Endothelial cell of umbilical vein (primary cell): ENCODE data around the gene MATK. TPM values are rescaled to one million over a fixed set of nuclear protein-coding genes. Genes with fewer than 3 reads are reported as not detected.

Experiments
- BruUV-seq: library from RNA; stranded (reverse); fragments of 400-500 nt; replicated peaks from 2 replicates; lab custom pipeline; 2021; lab: Mats Ljungman, UMichigan
- CTCF ChIA-PET: fragments of 300-600, 350-600 bp; sonication (Branson Sonifier 250); formaldehyde crosslinking; loops from one replicate; lab custom pipeline; 2021; ENCODE audit warnings: antibody characterized with exemption, inconsistent platforms; lab: Charles Lee
- POLR2A ChIA-PET: fragments of 300-600, 350-600 bp; sonication (Branson Sonifier 250); formaldehyde crosslinking; loops from one replicate; lab custom pipeline; 2021; ENCODE audit warnings: antibody characterized with exemption, inconsistent platforms; lab: Charles Lee
- DNase-seq: peaks from one replicate; pipeline ENCODE4 v3.0.0-alpha.2; 2011; ENCODE audit warnings: low read depth, low spot score
- FAIRE-seq: peaks from 2 replicates; lab custom pipeline; 2011; peaks lifted over from hg19 to GRCh38; lab: Jason Lieb, UNC
- H2AFZ ChIP-seq: 2 replicates; pipeline ENCODE4 v1.6.0; 2012; ENCODE audit warnings: low read depth, low read length, control low read depth, inconsistent platforms
- H3K27ac ChIP-seq: 2 replicates; pipeline ENCODE4 v1.5.1; 2011; ENCODE audit warnings: low read depth, mild to moderate bottlenecking, control low read depth, low read length, moderate library complexity; ENCODE audit not compliant: insufficient read depth
- H3K27me3 ChIP-seq, 2 experiments: 2 replicates each; pipeline versions ENCODE4 v1.6.0 to v1.6.1; 2011; ENCODE audit warnings: low read length in 2 of 2, mixed read lengths in 1 of 2; ENCODE audit not compliant: control insufficient read depth in 2 of 2, insufficient read depth in 2 of 2
- H3K36me3 ChIP-seq, 2 experiments: 2 replicates in 1 of 2; 3 replicates in 1 of 2; pipeline ENCODE4 v1.5.1; 2011; ENCODE audit warnings: low read length in 2 of 2, mild to moderate bottlenecking in 1 of 2, moderate library complexity in 1 of 2; ENCODE audit not compliant: control insufficient read depth in 2 of 2, insufficient read depth in 2 of 2; ENCODE audit errors: extremely low read depth in 1 of 2
- H3K4me1 ChIP-seq: 3 replicates; pipeline ENCODE4 v1.5.1; 2011; ENCODE audit warnings: mild to moderate bottlenecking, low read length; ENCODE audit not compliant: control insufficient read depth, insufficient read depth; ENCODE audit errors: extremely low read depth
- H3K4me2 ChIP-seq: 2 replicates; pipeline ENCODE4 v1.6.1; 2011; ENCODE audit warnings: low read length, control low read depth, mixed read lengths; ENCODE audit not compliant: insufficient read depth
- H3K4me3 ChIP-seq, 3 experiments: fragments of 200-600 bp in 1 of 3; sonication (generic), shearing (Covaris generic) in 1 of 3; replicated peaks in 1 of 3; 2 replicates each; pipeline ENCODE4 v1.5.1; 2011 to 2016; ENCODE audit warnings: control low read depth in 3 of 3, low read length in 3 of 3, mild to moderate bottlenecking in 2 of 3, inconsistent platforms in 1 of 3, low read depth in 1 of 3, moderate library complexity in 1 of 3; ENCODE audit not compliant: insufficient read depth in 1 of 3
- H3K79me2 ChIP-seq: 2 replicates; pipeline ENCODE4 v1.6.0; 2012; ENCODE audit warnings: low read length, inconsistent platforms; ENCODE audit not compliant: control insufficient read depth, insufficient read depth
- H3K9ac ChIP-seq: replicated peaks from 2 replicates; pipeline ENCODE3; 2011; ENCODE audit warnings: low read length, control low read depth; ENCODE audit not compliant: insufficient read depth; ENCODE audit errors: extremely low read depth
- H3K9me1 ChIP-seq: replicated peaks from 3 replicates; pipeline ENCODE4 v1.6.0; 2011; ENCODE audit warnings: mild to moderate bottlenecking, low read length; ENCODE audit not compliant: control insufficient read depth, insufficient read depth; ENCODE audit errors: extremely low read depth
- H3K9me3 ChIP-seq: replicated peaks from 2 replicates; pipeline ENCODE4 v1.5.1; 2012; ENCODE audit warnings: low read length, inconsistent platforms; ENCODE audit not compliant: control insufficient read depth, insufficient read depth
- H4K20me1 ChIP-seq: replicated peaks from 2 replicates; pipeline ENCODE3; 2011; ENCODE audit warnings: mild to moderate bottlenecking, low read length; ENCODE audit not compliant: control insufficient read depth, insufficient read depth; ENCODE audit errors: extremely low read depth
- EZH2 ChIP-seq: IDR thresholded peaks from 2 replicates; pipeline ENCODE4 v1.6.1; 2012; ENCODE audit warnings: borderline replicate concordance, low read depth, mild to moderate bottlenecking, moderate library complexity, low read length, inconsistent platforms; ENCODE audit not compliant: severe bottlenecking
- FOS ChIP-seq: IDR thresholded peaks from 2 replicates; pipeline ENCODE4 v1.6.1; 2011; ENCODE audit warnings: mild to moderate bottlenecking, low read length, moderate library complexity, borderline replicate concordance; ENCODE audit not compliant: insufficient read depth
- GATA2 ChIP-seq: IDR thresholded peaks from 2 replicates; pipeline ENCODE4 v1.7.0; 2011; ENCODE audit warnings: low read depth, mild to moderate bottlenecking, moderate library complexity, mixed read lengths, low read length; ENCODE audit not compliant: insufficient read length, insufficient read depth
- JUN ChIP-seq: IDR thresholded peaks from 2 replicates; pipeline ENCODE4 v1.6.1; 2011; ENCODE audit warnings: borderline replicate concordance, low read depth; ENCODE audit not compliant: insufficient read length, insufficient read depth
- MAX ChIP-seq: IDR thresholded peaks from 2 replicates; pipeline ENCODE4 v1.6.1; 2011; ENCODE audit not compliant: insufficient read depth, insufficient read length
- MYC ChIP-seq: IDR thresholded peaks from one replicate; pipeline ENCODE4 v1.6.1; 2011; ENCODE audit warnings: mild to moderate bottlenecking, low read depth, low read length
- POLR2A ChIP-seq: IDR thresholded peaks from 2 replicates; pipeline ENCODE4 v1.6.1; 2012; ENCODE audit warnings: low read depth, mild to moderate bottlenecking, control low read depth, low read length
- POLR2AphosphoS5 ChIP-seq: IDR thresholded peaks from 2 replicates; pipeline ENCODE4 v1.6.1; 2012; ENCODE audit warnings: low read depth, mild to moderate bottlenecking, control low read depth, low read length, moderate library complexity; ENCODE audit not compliant: insufficient read depth
- dilution Hi-C: fragments of 300-500 bp; cut with MboI; formaldehyde crosslinking; loops from one replicate; pipeline ENCODE4 v1.15.0; 2019; ENCODE audit warnings: low sequenced_read_pairs; ENCODE audit not compliant: extremely low pct_ligation_motif_present
- intact Hi-C: fragments of 100-400 bp; cut with micrococcal nuclease; formaldehyde crosslinking; loops from one replicate; pipeline ENCODE4 v1.10.0; 2022
- polyA plus RNA-seq, 4 experiments: library from polyadenylated mRNA; depleted of rRNA in 3 of 4; stranded (reverse) in 3 of 4; unstranded in 1 of 4; fragments of >200 nt; gene quantifications; 2 replicates each; pipeline versions ENCODE4 v1.2.1 to v1.2.3, GENCODE V29; 2011 to 2012; ENCODE audit warnings: missing spikeins in 1 of 4
- total RNA-seq: library from RNA; stranded (reverse); gene quantifications from 2 replicates; pipeline ENCODE4 v1.2.3, GENCODE V29; 2021
- TF ChIP-seq, protein P1 (sequence below), 2 donors: IDR thresholded peaks; 1 replicate in 1 of 2; 2 replicates in 1 of 2; pipeline ENCODE4 v1.5.1; 2011; ENCODE audit warnings: low read length in 2 of 2, mild to moderate bottlenecking in 2 of 2, moderate library complexity in 2 of 2, control low read depth in 1 of 2, inconsistent platforms in 1 of 2, low read depth in 1 of 2; ENCODE audit not compliant: insufficient read depth in 1 of 2; ENCODE audit errors: extremely low read depth in 1 of 2

Gene MATK
- total and polyA plus RNA-seq, 2 donors (not counting 3 experiments of a cell fraction or from before 2014, with no cell fraction given) = not detected

- dilution Hi-C loops = no loop called here
- no peaks in the 10 kb centered on the region for H3K4me1 ChIP-seq
- ChIA-PET POLR2A (no interaction called here), CTCF (interaction anchor here (0.7 to 2.3 kb wide), 4 partner anchors 12 to 34 kb away, joined by 3 to 5 read pairs (median 3); no protein-coding TSS in a partner anchor)
- FAIRE-seq (no peak), DNase-seq (no peak)
- no peak overlapping the region for H3K4me2 ChIP-seq
- intact Hi-C loops = no loop called here
- H3K27ac ChIP-seq = no peak overlapping the region
- no peaks in the 10 kb centered on the region for H4K20me1 ChIP-seq
- no peaks in the 10 kb centered on the region for H3K79me2 ChIP-seq
- no peak overlapping the region for H3K4me3 ChIP-seq
- no peaks in the 10 kb centered on the region for H3K36me3 ChIP-seq
- BruUV-seq = no TSS peak
- H3K9ac ChIP-seq = no peak overlapping the region
- H2AFZ ChIP-seq = no peak overlapping the region
- H3K9me3 ChIP-seq = no peaks in the 10 kb centered on the region
- H3K9me1 ChIP-seq = no peaks in the 10 kb centered on the region
- no peaks in the 10 kb centered on the region for H3K27me3 ChIP-seq
- TF ChIP-seq POLR2AphosphoS5 = no peak
- no peak for TF ChIP-seq FOS
- no peak for TF ChIP-seq MYC
- no peak for TF ChIP-seq EZH2
- no peak for TF ChIP-seq JUN
- no peak for TF ChIP-seq MAX
- no peak for TF ChIP-seq POLR2A
- TF ChIP-seq GATA2 = no peak
- TF ChIP-seq, protein P1, sequence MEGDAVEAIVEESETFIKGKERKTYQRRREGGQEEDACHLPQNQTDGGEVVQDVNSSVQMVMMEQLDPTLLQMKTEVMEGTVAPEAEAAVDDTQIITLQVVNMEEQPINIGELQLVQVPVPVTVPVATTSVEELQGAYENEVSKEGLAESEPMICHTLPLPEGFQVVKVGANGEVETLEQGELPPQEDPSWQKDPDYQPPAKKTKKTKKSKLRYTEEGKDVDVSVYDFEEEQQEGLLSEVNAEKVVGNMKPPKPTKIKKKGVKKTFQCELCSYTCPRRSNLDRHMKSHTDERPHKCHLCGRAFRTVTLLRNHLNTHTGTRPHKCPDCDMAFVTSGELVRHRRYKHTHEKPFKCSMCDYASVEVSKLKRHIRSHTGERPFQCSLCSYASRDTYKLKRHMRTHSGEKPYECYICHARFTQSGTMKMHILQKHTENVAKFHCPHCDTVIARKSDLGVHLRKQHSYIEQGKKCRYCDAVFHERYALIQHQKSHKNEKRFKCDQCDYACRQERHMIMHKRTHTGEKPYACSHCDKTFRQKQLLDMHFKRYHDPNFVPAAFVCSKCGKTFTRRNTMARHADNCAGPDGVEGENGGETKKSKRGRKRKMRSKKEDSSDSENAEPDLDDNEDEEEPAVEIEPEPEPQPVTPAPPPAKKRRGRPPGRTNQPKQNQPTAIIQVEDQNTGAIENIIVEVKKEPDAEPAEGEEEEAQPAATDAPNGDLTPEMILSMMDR (IDR thresholded peaks at IDR 0.05; ENCODE audit: extremely low read depth in 1 of 2, insufficient read depth in 1 of 2, low read depth in 1 of 2, low read length in 2 of 2) = no peak
Observed at GRCh38 chr19:3818918-3819317, 32.7 kb upstream of the MATK start.
